ENCODE measurements around the gene FRMPD4.

DNA sequence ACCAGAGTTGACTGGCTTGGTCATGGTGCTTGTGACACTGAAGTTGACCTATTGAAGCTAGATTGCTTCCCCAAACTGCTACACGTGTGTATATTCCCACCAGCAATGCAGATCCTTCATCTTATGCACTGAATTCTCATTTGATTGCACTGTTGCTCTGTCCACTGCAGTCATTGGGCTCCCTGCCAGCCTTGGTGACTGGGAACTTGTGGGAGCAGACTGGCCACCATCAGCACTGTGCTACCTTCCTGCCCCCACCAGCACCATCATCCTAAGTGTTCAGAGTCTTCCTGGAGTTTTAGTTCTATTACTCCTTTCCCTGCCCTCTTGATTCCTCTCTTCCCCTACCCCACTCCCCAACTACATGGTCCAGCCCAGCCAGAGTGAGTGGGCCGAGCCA, 535.2 kb downstream of the FRMPD4 start:
- TF ChIP-seq, protein P1, sequence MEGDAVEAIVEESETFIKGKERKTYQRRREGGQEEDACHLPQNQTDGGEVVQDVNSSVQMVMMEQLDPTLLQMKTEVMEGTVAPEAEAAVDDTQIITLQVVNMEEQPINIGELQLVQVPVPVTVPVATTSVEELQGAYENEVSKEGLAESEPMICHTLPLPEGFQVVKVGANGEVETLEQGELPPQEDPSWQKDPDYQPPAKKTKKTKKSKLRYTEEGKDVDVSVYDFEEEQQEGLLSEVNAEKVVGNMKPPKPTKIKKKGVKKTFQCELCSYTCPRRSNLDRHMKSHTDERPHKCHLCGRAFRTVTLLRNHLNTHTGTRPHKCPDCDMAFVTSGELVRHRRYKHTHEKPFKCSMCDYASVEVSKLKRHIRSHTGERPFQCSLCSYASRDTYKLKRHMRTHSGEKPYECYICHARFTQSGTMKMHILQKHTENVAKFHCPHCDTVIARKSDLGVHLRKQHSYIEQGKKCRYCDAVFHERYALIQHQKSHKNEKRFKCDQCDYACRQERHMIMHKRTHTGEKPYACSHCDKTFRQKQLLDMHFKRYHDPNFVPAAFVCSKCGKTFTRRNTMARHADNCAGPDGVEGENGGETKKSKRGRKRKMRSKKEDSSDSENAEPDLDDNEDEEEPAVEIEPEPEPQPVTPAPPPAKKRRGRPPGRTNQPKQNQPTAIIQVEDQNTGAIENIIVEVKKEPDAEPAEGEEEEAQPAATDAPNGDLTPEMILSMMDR (conservative IDR thresholded peaks at IDR 0.05): no peak
- TF ChIP-seq ZFX (IDR thresholded peaks at IDR 0.05): no peak
